Keratinocyte (primary cell): ENCODE data around the gene CNTROB.

Experiments
- EZH2 ChIP-seq: IDR thresholded peaks from one replicate; pipeline ENCODE4 v1.6.1; 2012; ENCODE audit warnings: inconsistent platforms, mild to moderate bottlenecking, low read length, moderate library complexity
- TF ChIP-seq, protein P1 (sequence below), 3 experiments: IDR thresholded peaks in 1 of 3; conservative IDR thresholded peaks in 1 of 3; optimal IDR thresholded peaks in 1 of 3; 2 replicates in 2 of 3; 3 replicates in 1 of 3; pipeline versions ENCODE3 to v1.5.1; 2011; ENCODE audit warnings: low read length in 3 of 3, mild to moderate bottlenecking in 3 of 3, moderate library complexity in 2 of 3, control low read depth in 1 of 3, inconsistent platforms in 1 of 3; ENCODE audit not compliant: insufficient read depth in 2 of 3; ENCODE audit errors: extremely low read depth in 1 of 3

- TF ChIP-seq, protein P1, sequence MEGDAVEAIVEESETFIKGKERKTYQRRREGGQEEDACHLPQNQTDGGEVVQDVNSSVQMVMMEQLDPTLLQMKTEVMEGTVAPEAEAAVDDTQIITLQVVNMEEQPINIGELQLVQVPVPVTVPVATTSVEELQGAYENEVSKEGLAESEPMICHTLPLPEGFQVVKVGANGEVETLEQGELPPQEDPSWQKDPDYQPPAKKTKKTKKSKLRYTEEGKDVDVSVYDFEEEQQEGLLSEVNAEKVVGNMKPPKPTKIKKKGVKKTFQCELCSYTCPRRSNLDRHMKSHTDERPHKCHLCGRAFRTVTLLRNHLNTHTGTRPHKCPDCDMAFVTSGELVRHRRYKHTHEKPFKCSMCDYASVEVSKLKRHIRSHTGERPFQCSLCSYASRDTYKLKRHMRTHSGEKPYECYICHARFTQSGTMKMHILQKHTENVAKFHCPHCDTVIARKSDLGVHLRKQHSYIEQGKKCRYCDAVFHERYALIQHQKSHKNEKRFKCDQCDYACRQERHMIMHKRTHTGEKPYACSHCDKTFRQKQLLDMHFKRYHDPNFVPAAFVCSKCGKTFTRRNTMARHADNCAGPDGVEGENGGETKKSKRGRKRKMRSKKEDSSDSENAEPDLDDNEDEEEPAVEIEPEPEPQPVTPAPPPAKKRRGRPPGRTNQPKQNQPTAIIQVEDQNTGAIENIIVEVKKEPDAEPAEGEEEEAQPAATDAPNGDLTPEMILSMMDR (optimal IDR thresholded peaks at IDR 0.05 in 1 of 3, IDR thresholded peaks at IDR 0.05 in 1 of 3, conservative IDR thresholded peaks at IDR 0.05 in 1 of 3; ENCODE audit: extremely low read depth in 1 of 3, insufficient read depth in 2 of 3, low read length in 3 of 3), result no peak
- TF ChIP-seq EZH2, result no peak
These were observed 14.4 kb downstream of the CNTROB start for GRCh38 chr17:7946441-7946840.
